HCT116 (cell line): ENCODE measurements around the gene TMPRSS9. TPM values are rescaled to one million over a fixed set of nuclear protein-coding genes. Genes with fewer than 3 reads are reported as not detected.

Experiments
- ATAC-seq: fragments of 200-7000 bp; cut with Tn5 transposase; 2 replicates; pipeline ENCODE4 v1.9.1; 2020; ENCODE audit warnings: mild to moderate bottlenecking, moderate library complexity
- BruUV-seq: library from RNA; stranded (reverse); fragments of 400-500 nt; replicated peaks from 2 replicates; lab custom pipeline; 2021; lab: Mats Ljungman, UMichigan
- CTCF ChIA-PET: fragments of 300-600 bp; sonication (Branson Sonifier 250); formaldehyde crosslinking; loops from one replicate; lab custom pipeline; 2021; ENCODE audit warnings: antibody characterized with exemption; lab: Charles Lee
- POLR2A ChIA-PET: fragments of 300-600, 350-600 bp; sonication (Branson Sonifier 250); formaldehyde crosslinking; loops from one replicate; lab custom pipeline; 2021; ENCODE audit warnings: antibody characterized with exemption; lab: Charles Lee
- RAD21 ChIA-PET, 2 experiments: fragments of 300-600 bp; sonication (Branson Sonifier 250); formaldehyde crosslinking; loops; one replicate each; lab custom pipeline; 2023; ENCODE audit warnings: low total read pairs in 2 of 2; ENCODE audit not compliant: uncharacterized antibody in 2 of 2, unreplicated experiment in 2 of 2, low non-redundant PET in 1 of 2; lab: Charles Lee
- DNase-seq: peaks from one replicate; pipeline ENCODE4 v3.0.0-alpha.2; 2010; ENCODE audit warnings: low read depth, low spot score
- H2AFZ ChIP-seq: fragments of 200-600 bp; shearing (Covaris generic), sonication (generic); 2 replicates; pipeline ENCODE4 v1.6.1; 2017; ENCODE audit warnings: low read depth, mixed run types, mixed read lengths, antibody characterized with exemption, low read length; ENCODE audit not compliant: poor library complexity, severe bottlenecking
- H3K27ac ChIP-seq: 2 replicates; pipeline ENCODE4 v1.5.1; 2012; ENCODE audit warnings: low read depth, low read length
- H3K27me3 ChIP-seq: fragments of 200-600 bp; sonication (generic); 2 replicates; pipeline ENCODE4 v1.6.1; 2016; ENCODE audit warnings: mixed run types, low read length, mixed read lengths; ENCODE audit not compliant: insufficient read depth
- H3K36me3 ChIP-seq, 2 experiments: fragments of 200-500 bp in 1 of 2; fragments of 200-600 bp in 1 of 2; sonication (Bioruptor generic) in 1 of 2; sonication (generic) in 1 of 2; 2 replicates each; pipeline versions ENCODE4 v1.5.1 to v1.6.1; 2014 to 2016; ENCODE audit warnings: low read length in 2 of 2, inconsistent platforms in 1 of 2, mixed read lengths in 1 of 2, mixed run types in 1 of 2; ENCODE audit not compliant: insufficient read depth in 2 of 2, control insufficient read depth in 1 of 2
- H3K4me1 ChIP-seq, 2 experiments: fragments of 200-600 bp in 1 of 2; sonication (generic) in 1 of 2; 2 replicates each; pipeline versions ENCODE4 v1.5.1 to v1.6.1; 2012 to 2017; ENCODE audit warnings: low read length in 2 of 2, inconsistent platforms in 1 of 2, mild to moderate bottlenecking in 1 of 2, mixed read lengths in 1 of 2, mixed run types in 1 of 2, moderate library complexity in 1 of 2; ENCODE audit not compliant: insufficient read depth in 2 of 2, control insufficient read depth in 1 of 2
- H3K4me2 ChIP-seq: fragments of 200-600 bp; sonication (generic); 2 replicates; pipeline ENCODE4 v1.6.1; 2017; ENCODE audit warnings: mixed run types, low read length, mixed read lengths
- H3K4me3 ChIP-seq, 2 experiments: fragments of 200-600 bp in 1 of 2; sonication (generic) in 1 of 2; replicated peaks in 1 of 2; 2 replicates each; pipeline ENCODE4 v1.5.1; 2011 to 2016; ENCODE audit warnings: low read length in 2 of 2, control low read depth in 1 of 2, low read depth in 1 of 2, mild to moderate bottlenecking in 1 of 2, mixed read lengths in 1 of 2, mixed run types in 1 of 2
- H3K79me2 ChIP-seq: fragments of 200-600 bp; sonication (generic); 2 replicates; pipeline ENCODE4 v1.6.1; 2017; ENCODE audit warnings: mild to moderate bottlenecking, mixed run types, low read length, moderate library complexity, mixed read lengths; ENCODE audit not compliant: insufficient read depth
- H3K9ac ChIP-seq: fragments of 200-600 bp; sonication (generic); 2 replicates; pipeline ENCODE4 v1.6.1; 2016; ENCODE audit warnings: low read length, mixed read lengths
- H3K9me2 ChIP-seq: fragments of 200-600 bp; sonication (generic), shearing (Covaris generic); 2 replicates; pipeline ENCODE4 v1.6.1; 2017; ENCODE audit warnings: mixed run types, mild to moderate bottlenecking, moderate library complexity; ENCODE audit not compliant: insufficient read depth
- H3K9me3 ChIP-seq, 2 experiments: fragments of 200-500 bp in 1 of 2; fragments of 200-600 bp in 1 of 2; sonication (Bioruptor generic) in 1 of 2; sonication (generic) in 1 of 2; 2 replicates each; pipeline ENCODE4 v1.6.1; 2014 to 2017; ENCODE audit warnings: low read length in 2 of 2, mixed read lengths in 2 of 2, inconsistent platforms in 1 of 2, low read depth in 1 of 2, mild to moderate bottlenecking in 1 of 2, mixed run types in 1 of 2, moderate library complexity in 1 of 2; ENCODE audit not compliant: control insufficient read depth in 1 of 2, insufficient read depth in 1 of 2
- H4K20me1 ChIP-seq: fragments of 200-600 bp; sonication (generic), shearing (Covaris generic); 2 replicates; pipeline ENCODE4 v1.6.1; 2017; ENCODE audit warnings: mixed run types, mild to moderate bottlenecking, moderate library complexity; ENCODE audit not compliant: insufficient read depth
- EGR1 ChIP-seq: IDR thresholded peaks from 2 replicates; pipeline ENCODE4 v1.6.1; 2012; ENCODE audit warnings: low read depth
- EZH2 ChIP-seq: fragments of 200-600 bp; sonication (generic); IDR thresholded peaks from 2 replicates; pipeline ENCODE4 v1.6.1; 2017; ENCODE audit warnings: antibody characterized with exemption, mixed run types
- MAX ChIP-seq: IDR thresholded peaks from 2 replicates; pipeline ENCODE4 v1.6.1; 2012
- POLR2A ChIP-seq: IDR thresholded peaks from 2 replicates; pipeline ENCODE4 v1.7.0; 2011; ENCODE audit warnings: borderline replicate concordance; ENCODE audit not compliant: insufficient read depth, insufficient read length; ENCODE audit errors: extremely low read depth
- REST ChIP-seq: IDR thresholded peaks from 2 replicates; pipeline ENCODE4 v1.6.1; 2012; ENCODE audit warnings: low read depth
- TCF7L2 ChIP-seq: IDR thresholded peaks from 2 replicates; pipeline ENCODE4 v1.7.0; 2011; ENCODE audit warnings: borderline replicate concordance, inconsistent platforms; ENCODE audit not compliant: insufficient read depth, insufficient read length; ENCODE audit errors: extremely low read depth
- ZFX ChIP-seq: fragments of 450-650 bp; IDR thresholded peaks from 2 replicates; pipeline ENCODE4 v1.6.1; 2017
- intact Hi-C: fragments of 100-400 bp; cut with micrococcal nuclease; formaldehyde crosslinking; loops from 2 replicates; pipeline ENCODE4 v1.10.0; 2022
- total RNA-seq: library from RNA; stranded (reverse); gene quantifications from one replicate; pipeline ENCODE4 v1.2.1, GENCODE V29; 2021; ENCODE audit not compliant: unreplicated experiment

The TMPRSS9 gene
- total RNA-seq, 1 experiment from 2014 or later = not detected

DNA sequence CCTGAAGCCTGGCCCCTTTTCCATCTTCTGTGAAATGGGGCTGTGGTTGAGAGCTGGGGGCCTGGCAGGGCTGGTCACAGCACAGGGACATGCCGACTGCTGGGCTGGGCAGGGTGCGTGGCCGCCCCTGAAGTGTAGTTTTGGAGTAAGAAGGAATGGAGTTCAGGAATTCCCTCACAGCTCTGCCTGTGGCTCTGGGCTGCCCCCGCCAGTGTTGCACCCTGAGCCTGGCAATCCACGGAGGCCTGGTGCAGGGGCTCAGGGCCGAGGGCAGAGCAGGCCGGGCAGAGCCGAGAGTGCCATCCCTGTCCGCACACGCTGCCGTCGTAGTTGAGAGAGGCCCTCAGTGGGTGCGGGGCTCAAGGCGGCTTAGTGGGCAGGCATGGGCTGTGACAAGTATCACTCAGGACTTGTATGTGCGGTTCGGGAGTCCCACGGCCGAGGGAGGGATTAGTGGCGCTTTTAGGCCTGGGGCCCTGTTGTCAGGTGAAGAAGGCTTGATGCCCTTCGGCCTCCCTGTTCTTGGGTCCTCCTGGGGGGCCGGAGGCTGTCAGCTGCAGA, 21.9 kb upstream of the TMPRSS9 start:
- RAD21 ChIA-PET = no interaction called here

More for the DNA sequence above, 21.9 kb upstream of the TMPRSS9 start:
- no TSS peak for BruUV-seq
- H3K27ac ChIP-seq = no peak overlapping the region
- H3K9ac ChIP-seq = no peak overlapping the region
- ChIA-PET CTCF (no interaction called here), POLR2A (no interaction called here)
- ATAC-seq = no peak
- H3K4me1 ChIP-seq = no peaks in the 10 kb centered on the region
- intact Hi-C loops = no loop called here
- H2AFZ ChIP-seq = no peak overlapping the region
- no peak for TF ChIP-seq POLR2A
- TF ChIP-seq EGR1 = no peak
- TF ChIP-seq REST = no peak
- TF ChIP-seq MAX = no peak
- no peak for TF ChIP-seq TCF7L2
- TF ChIP-seq ZFX = no peak
- no peak for TF ChIP-seq EZH2
- no peak overlapping the region for H3K4me2 ChIP-seq
- peaks cover 35% of the 10 kb centered on the region; the same call in 1 of the 2 replicates for H3K79me2 ChIP-seq
- no peak overlapping the region for H3K4me3 ChIP-seq
- H3K9me2 ChIP-seq = no peaks in the 10 kb centered on the region
- peaks cover 0 to 11% of the 10 kb centered on the region in 2 experiments; a peak in 1 of 4 replicates for H3K9me3 ChIP-seq
- H3K27me3 ChIP-seq = no peaks in the 10 kb centered on the region
- no peaks in the 10 kb centered on the region; the same call in 1 of the 2 replicates for H4K20me1 ChIP-seq
- no peaks in the 10 kb centered on the region for H3K36me3 ChIP-seq
- no peak for DNase-seq
